NCI-H1105 treated with DMSO at 0.1 percent for 48 hours (cell line): Measurements from ENCODE around the gene THRAP3.

Source experiments
- DNase-seq: peaks from one replicate; lab custom pipeline; 2025; lab: John Stamatoyannopoulos, UW

Gene THRAP3

DNA sequence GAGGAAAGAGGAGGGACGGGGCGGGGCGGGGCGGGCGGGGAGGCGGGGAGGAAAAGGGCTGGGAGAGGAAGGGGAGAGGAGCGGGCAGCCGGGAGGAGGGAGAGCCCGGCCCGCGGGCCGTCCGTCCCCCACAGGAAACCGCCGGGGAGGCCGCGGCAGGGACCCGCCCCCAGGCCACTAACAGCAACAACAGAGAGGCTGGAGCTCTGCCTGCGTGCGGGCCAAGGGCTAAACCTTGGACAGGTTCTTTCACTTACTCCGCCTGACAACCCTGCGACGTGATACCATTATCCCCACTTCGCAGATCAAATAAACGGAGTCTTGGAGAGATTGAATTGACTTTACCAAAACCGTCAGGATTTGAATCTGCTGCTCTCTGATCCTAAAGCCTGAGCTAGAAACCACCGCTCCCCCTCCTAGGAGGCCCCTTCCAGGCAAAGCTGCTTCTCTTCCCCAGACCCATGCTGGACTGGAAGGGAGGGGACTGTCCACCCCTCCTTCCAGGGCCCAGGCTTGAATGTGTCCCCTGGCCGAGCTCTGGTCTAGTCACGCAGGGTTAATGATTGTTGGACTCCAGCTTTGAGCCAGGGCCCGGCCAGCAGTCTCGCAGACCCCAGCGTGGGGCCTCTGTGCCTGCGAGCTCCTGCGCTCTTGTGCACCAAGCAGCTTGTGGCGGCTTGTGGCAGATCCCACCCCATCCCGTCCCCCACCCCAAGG lies 99.6 kb downstream of the THRAP3 start, which contains the start of gene EVA1B:
Gene EVA1B, minus strand, starts transcription at position 10 of the 717 bp plus-strand sequence. CDS start 608 bp downstream, outside the sequence.
- peak; percentile 12 for DNase-seq

GRCh38 chr1:36324353-36324703 lies 100.1 kb downstream of the THRAP3 start:
- no peak for DNase-seq

- DNase-seq: peak; percentile 17
Measured at GRCh38 chr1:36326499-36326898, 102.3 kb downstream of the THRAP3 start.

GRCh38 chr1:36327421-36328087 lies 103.3 kb downstream of the THRAP3 start:
- no peak for DNase-seq

DNA sequence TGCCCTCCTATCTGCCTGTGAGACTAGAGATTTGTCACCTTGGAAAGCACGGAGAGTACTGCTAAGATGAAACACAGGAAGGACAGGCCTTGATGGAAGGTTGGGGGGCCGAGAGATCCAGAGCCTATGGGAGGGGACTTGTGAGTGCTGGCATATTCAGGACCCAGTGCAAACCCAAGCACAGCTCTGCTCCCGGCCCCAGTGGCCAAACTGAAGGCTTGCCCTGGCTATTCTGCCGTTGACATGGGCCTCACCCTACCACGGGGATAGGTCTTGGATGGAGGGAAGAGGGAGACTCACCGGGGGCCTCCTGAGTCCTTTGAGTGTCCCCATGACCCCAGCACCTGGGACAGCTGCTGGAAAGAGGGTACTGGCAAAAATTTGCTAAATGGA lies 103.8 kb downstream of the THRAP3 start:
- DNase-seq: no peak

DNA sequence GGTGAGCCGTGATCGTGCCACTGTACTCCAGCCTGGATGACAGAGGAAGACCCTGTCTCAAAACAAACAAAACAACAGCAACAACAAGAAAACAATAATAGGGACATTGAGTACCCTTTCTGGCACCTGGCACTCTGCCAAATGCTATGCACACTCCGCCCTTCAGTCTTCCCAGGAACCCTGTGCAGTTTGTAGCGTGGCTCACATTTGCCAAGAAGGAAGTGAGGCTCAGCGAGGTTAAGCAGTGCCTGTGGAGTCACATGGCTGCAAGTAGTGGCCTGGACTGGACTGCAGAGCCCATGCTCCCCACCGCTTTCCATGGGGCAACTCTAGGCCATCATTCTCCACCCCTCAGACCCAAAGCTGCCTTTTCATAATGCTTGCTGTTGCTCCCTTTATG lies 104.5 kb downstream of the THRAP3 start:
- peak; percentile 47 for DNase-seq

GRCh38 chr1:36329817-36330216 lies 105.6 kb downstream of the THRAP3 start:
- no peak for DNase-seq

- no peak for DNase-seq
Measured at GRCh38 chr1:36330940-36331339, 106.7 kb downstream of the THRAP3 start.

DNA sequence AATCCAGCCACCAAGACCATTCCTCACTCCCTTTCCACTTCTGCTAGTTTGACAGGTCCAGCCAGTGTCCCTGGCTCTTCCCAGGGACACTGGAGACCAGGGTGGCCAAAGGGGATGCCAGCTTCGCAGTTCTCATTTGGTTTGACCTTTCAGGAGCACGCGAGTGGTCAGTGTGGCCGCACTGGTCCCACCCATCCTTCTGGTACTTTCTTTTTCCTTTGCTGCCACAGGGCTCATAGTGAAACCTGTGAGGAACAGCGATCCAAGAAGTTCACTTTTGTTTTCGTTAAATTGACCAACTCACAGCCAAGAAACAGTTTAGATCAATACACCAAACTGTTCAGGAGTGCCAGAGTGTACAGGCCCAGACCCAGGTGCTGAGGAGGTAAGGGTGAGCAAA lies 113.6 kb downstream of the THRAP3 start:
- DNase-seq: no peak

DNA sequence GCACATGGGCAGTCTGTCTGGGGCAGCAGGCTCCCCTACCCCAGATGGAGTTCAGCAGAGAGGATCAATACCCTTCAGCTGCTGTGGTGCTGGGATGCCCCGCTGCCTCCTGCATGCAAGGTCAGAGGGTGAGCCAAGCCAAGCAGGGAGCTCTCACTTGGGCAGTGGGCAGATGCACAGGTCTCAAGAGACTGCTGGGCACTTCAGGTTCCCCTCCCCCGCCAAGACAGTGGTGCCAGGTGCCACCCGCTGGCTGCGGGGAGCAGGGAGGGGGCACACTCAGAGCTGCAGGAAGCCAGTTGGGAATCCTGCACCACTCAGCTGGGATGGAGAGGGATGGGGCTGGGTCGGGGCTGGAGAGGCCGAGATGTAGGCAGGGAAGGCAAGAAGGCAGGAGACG lies 115.0 kb downstream of the THRAP3 start:
- no peak for DNase-seq

- DNase-seq: no peak
Measured at GRCh38 chr1:36339615-36340014, 115.4 kb downstream of the THRAP3 start.

DNA sequence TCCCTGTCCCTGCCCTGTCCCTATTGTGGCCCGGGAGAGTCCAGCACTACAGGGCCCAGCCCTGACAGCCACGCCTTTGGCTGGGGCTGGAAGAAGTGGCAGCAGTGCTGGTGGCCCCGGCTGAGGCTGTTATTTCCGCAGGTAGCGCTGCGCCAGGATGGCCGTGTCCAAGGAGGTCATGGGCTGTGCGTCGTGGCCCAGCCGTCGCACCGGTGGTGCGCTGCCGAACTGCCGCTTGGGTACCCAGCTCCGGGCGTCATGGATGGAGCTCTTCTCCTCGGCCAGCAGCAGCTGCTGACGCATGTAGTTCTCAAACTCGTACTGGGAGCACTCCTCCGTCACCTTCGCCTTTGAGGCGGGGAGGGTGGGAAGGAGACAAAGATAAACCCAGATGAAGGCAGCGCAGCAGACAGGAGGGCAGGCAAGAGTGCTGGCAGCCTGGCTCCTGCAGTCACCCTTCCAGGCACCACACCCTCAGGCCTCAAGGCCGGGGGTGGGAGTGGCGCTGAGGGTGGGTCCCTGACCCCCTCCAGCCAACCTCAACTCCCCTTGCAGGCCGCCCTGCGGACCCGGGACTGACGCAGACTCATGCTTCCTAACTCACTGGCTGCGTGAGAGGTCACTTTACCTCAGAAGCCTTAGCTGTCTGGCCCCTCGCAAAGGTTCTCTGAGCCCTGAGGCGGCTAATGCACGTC lies 117.5 kb downstream of the THRAP3 start:
- no peak for DNase-seq

DNA sequence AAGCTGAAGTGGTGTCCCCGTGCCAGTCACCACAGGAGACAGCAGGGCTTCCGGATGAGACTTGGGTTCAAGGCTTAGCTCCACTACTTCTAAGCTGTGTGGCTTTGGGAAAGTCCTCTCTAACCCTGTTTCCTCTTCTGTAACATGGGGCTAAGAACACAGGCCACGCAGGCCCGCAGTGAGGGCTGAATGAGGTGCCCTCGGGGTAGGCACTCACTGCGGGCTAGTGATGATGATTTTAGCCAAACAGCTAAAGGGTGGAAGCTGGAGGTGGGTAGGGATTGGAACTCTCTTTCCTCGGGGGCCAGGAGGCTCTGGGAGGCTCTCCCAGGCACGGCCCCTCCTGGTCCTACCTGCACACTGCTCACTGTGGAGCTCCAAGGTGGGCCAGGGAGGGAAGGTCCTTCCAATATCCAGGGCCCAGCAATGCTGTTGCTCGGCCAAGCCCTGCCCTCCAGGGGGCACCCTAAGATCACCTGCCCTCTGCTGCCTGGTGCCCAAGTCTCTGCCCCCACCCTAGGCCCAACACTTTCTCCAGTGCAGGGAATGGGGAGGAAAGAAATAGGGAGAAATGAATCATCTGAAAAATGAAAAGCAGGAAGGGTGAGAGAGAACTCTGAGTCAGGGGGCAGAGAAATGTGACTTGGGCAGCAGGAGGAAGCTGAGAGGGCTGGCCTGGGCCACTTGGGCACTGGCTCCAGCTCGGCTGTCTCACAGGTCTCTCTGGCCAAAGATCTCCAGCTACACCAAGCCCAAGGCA lies 118.4 kb downstream of the THRAP3 start:
- DNase-seq: peak; percentile 8

DNA sequence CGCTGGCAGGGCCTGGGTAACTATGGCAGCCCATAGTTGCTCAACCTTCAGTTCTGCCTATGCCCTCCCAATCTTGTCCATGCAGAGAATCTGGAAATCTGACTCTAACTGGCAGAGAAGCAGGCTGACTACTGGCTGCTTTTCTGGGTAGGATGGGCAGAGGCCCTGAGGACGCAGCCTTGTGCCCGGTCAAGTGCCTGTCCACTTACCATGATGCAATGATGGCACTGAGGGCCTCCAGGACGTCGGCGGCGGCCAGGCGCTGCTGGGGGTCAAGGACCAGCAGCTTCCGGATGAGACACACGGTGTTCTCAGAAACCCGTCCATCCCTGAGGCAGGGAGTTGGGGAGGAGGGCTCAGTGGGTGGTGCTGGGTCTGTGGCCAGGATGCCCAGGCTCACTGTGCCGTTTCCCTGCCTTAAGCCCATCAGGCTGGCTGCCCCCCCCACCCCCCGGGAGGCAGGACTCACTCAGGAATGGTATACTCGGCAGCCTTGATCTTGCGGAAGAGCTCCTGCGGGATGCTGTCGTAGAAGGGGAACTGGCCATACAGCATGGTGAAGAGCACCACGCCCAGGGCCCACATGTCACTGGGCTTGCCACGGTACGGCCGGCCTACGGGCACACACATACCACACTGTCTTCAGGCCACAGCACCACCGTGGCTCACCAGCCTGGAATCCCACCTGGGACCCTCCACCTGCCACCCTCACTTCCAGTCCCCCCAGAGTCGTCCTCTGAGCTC lies 119.6 kb downstream of the THRAP3 start:
- DNase-seq: no peak

GRCh38 chr1:36344395-36344680 lies 120.1 kb downstream of the THRAP3 start:
- no peak for DNase-seq

- no peak for DNase-seq
Measured at GRCh38 chr1:36345353-36345752, 121.1 kb downstream of the THRAP3 start.

GRCh38 chr1:36346741-36347370 lies 122.6 kb downstream of the THRAP3 start:
- no peak for DNase-seq

GRCh38 chr1:36349241-36349671 lies 125.0 kb downstream of the THRAP3 start:
- no peak for DNase-seq

DNA sequence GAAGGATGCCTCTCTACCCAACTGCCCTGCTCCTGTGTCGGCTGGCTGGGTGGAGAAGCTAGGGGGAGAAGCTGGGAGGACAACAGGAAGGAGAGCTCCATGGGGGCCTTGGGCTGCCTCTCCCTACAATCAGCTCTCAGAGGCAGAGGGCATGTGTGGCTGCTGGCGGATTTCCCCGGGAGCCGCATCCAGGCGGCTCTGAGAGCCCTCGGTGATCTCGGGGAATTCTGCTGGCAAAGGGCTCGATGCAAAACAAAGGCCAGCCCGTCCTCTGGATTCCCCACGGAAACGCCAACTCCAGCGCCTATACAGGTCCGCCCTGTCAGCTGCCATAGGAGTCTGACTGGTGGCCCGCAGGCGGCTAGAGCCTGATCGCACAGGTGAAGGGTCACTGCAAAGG lies 125.6 kb downstream of the THRAP3 start:
- no peak for DNase-seq

DNA sequence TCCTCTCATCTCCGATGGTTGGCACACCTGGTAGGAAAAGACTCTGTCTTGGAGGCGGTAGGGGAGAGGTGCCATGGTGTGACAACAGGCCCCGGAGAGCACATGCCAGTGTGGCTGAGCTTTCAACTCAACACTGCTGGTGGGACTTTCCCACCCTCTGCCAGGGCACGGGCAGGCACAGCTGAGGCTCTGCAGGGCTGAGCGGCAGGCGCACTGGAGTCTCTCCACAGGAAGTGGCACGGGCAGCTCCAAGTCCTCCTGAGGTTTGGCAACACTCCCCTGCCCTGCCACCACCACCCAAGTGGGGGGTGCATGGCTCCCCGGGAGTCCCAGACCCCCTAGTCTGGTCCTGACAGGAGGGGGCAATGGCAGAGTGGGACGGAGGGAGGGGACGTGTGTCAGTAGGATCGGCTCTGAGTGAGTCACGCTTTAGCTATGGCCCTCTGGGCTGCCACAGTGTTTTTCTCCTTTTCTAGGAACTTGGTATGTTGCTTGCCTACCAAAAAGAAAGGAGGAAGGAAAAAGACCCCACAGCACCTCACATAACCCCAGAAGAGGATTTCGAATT lies 126.5 kb downstream of the THRAP3 start:
- DNase-seq: no peak
